ENCODE measurements around the gene IL22. TPM values are rescaled to one million over a fixed set of nuclear protein-coding genes. Genes with fewer than 3 reads are reported as not detected.

IL22 gene
- total RNA-seq, 1 experiment from 2014 or later, result not detected

DNA sequence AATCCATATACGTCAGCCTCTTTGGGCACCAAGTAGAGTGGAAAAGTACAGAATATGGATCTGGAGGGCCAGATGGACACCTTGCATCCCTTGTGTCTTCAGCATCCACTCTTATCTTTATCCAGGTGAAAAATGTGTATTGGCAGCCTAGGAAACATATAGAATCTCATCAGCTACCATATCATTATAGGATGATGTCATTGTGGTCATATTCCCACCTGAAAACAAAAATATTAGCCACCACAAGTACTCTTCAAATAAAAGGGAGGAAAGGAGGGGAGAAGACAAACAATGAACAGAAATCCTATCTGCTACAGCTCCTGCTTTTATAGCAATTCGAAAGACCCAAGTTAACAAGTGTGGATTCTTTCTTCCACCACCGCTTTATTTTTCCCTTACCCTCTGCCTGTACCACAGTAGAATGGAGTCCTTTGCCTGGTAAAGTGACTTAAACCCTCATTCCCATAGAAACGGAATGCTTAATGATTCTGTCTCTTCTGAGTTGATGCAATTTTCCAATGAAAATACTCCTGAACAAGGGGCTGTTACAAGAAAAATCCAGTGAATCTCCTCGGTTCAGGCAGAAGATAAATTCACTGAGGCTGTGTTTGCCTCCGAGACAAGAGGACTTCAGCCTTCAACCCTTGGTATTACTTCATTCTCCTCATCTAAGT is 14.0 kb downstream of the IL22 start:
- Mint-ChIP-seq H3K27ac (no peak overlapping the region), H3K36me3 (ENCODE audit: insufficient read depth in 1 of 3, low read depth in 3 of 3) (no peaks in the 10 kb centered on the region), H3K9me3 (no peaks in the 10 kb centered on the region; a peak in 1 of 5 replicates), H3K27me3 (ENCODE audit: low read depth) (no peaks in the 10 kb centered on the region), H3K4me3 (no peak overlapping the region), H3K4me1 (no peaks in the 10 kb centered on the region)
- no peak for DNase-seq
- H4K5ac ChIP-seq (ENCODE audit: insufficient read length, low read depth, low read length), result no peak overlapping the region
- H3K79me2 ChIP-seq (ENCODE audit: insufficient read depth, low read length), result no peaks in the 10 kb centered on the region
- no peak overlapping the region for H3K27ac ChIP-seq (ENCODE audit: insufficient read length, low read depth, low read length)
- no peak overlapping the region for H4K8ac ChIP-seq (replicated peaks; ENCODE audit: insufficient read length, low read depth, low read length)
- H3K56ac ChIP-seq (ENCODE audit: insufficient read length, low read depth, low read length), result no peak overlapping the region
- H3K23ac ChIP-seq (ENCODE audit: insufficient read length, low read depth, low read length), result no peak overlapping the region
- H2BK5ac ChIP-seq (ENCODE audit: insufficient read length, low read length), result no peak overlapping the region
- no peaks in the 10 kb centered on the region for H4K20me1 ChIP-seq (ENCODE audit: control insufficient read depth, insufficient read depth, insufficient read length)
- no peak overlapping the region for H2AFZ ChIP-seq (ENCODE audit: low read length)
- WGBS (ENCODE audit: extremely low coverage, insufficient read length, low lambda C conversion rate), result no CpG with 5 or more reads among the region's 6 CpGs
- no peak overlapping the region for H4K91ac ChIP-seq (ENCODE audit: insufficient read length, low read depth, low read length)
- H3K4ac ChIP-seq (ENCODE audit: low read depth, low read length), result no peak overlapping the region
- no peaks in the 10 kb centered on the region for H3K27me3 ChIP-seq (ENCODE audit: insufficient read depth, low read length)
- H3K4me1 ChIP-seq (ENCODE audit: insufficient read depth, low read length), result no peaks in the 10 kb centered on the region
- H2BK12ac ChIP-seq (ENCODE audit: insufficient read length, low read depth, low read length), result no peak overlapping the region
- H3K14ac ChIP-seq (ENCODE audit: insufficient read depth, low read length), result no peak overlapping the region
- no peak overlapping the region for H3K18ac ChIP-seq (ENCODE audit: insufficient read length, low read depth, low read length)
- no peak overlapping the region for H3K4me2 ChIP-seq (ENCODE audit: insufficient read depth, insufficient read length, low read length)
- H3K79me1 ChIP-seq (ENCODE audit: insufficient read depth, low read depth, low read length, poor library complexity, severe bottlenecking), result no peaks in the 10 kb centered on the region
- H2BK120ac ChIP-seq (ENCODE audit: low read depth, low read length, poor library complexity, severe bottlenecking), result no peak overlapping the region
- no peaks in the 10 kb centered on the region for H3K23me2 ChIP-seq (ENCODE audit: insufficient read length, low read depth, low read length, poor library complexity, severe bottlenecking)
- H3K9ac ChIP-seq (ENCODE audit: extremely low read depth, insufficient read length, low read length), result no peak overlapping the region
- H2BK15ac ChIP-seq (ENCODE audit: low read depth, low read length), result no peak overlapping the region
- TF ChIP-seq, protein P1, sequence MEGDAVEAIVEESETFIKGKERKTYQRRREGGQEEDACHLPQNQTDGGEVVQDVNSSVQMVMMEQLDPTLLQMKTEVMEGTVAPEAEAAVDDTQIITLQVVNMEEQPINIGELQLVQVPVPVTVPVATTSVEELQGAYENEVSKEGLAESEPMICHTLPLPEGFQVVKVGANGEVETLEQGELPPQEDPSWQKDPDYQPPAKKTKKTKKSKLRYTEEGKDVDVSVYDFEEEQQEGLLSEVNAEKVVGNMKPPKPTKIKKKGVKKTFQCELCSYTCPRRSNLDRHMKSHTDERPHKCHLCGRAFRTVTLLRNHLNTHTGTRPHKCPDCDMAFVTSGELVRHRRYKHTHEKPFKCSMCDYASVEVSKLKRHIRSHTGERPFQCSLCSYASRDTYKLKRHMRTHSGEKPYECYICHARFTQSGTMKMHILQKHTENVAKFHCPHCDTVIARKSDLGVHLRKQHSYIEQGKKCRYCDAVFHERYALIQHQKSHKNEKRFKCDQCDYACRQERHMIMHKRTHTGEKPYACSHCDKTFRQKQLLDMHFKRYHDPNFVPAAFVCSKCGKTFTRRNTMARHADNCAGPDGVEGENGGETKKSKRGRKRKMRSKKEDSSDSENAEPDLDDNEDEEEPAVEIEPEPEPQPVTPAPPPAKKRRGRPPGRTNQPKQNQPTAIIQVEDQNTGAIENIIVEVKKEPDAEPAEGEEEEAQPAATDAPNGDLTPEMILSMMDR (conservative IDR thresholded peaks at IDR 0.05), result no peak
- H3T11ph ChIP-seq (ENCODE audit: low read length), result no peak overlapping the region
- no peak overlapping the region for H2BK20ac ChIP-seq (ENCODE audit: low read depth, low read length, poor library complexity, severe bottlenecking)
- no peaks in the 10 kb centered on the region for H3K9me3 ChIP-seq (ENCODE audit: control insufficient read depth, low read depth, low read length)
- no peak overlapping the region for H2AK5ac ChIP-seq (ENCODE audit: insufficient read length, low read length)
